Pancreas (tissue), 10 donors: ENCODE results near the gene SGCD. TPM values are rescaled to one million over a fixed set of nuclear protein-coding genes. Genes with fewer than 3 reads are reported as not detected.

Experiments used
- ATAC-seq, 4 donors: fragments of 200-7000 bp; cut with Tn5 transposase; one replicate each; pipeline versions ENCODE4 v1.8.0 to v1.9.1; 2020; ENCODE audit warnings: mild to moderate bottlenecking in 4 of 4, moderate library complexity in 4 of 4
- DNase-seq, 6 donors: peaks; one replicate each; pipeline ENCODE4 v3.0.0-alpha.2; 2020
- FAIRE-seq: peaks from 2 replicates; lab custom pipeline; 2012; peaks lifted over from hg19 to GRCh38; lab: Jason Lieb, UNC
- H3K27ac ChIP-seq, 4 donors: fragments of 200-600 bp; sonication (generic); 1 replicate in 3 of 4; 2 replicates in 1 of 4; pipeline versions ENCODE4 v1.5.0 to v1.8.0; 2020
- H3K27me3 ChIP-seq, 4 donors: fragments of 200-600 bp; one replicate each; pipeline ENCODE4 v1.8.0; 2021
- H3K36me3 ChIP-seq, 3 donors: fragments of 200-600 bp; sonication (generic) in 1 of 3; one replicate each; pipeline versions ENCODE4 v1.5.0 to v1.8.0; 2020 to 2021
- H3K4me1 ChIP-seq, 3 donors: fragments of 200-600 bp; one replicate each; pipeline ENCODE4 v1.8.0; 2021
- H3K4me3 ChIP-seq, 4 donors: fragments of 200-600 bp; sonication (generic) in 2 of 4; one replicate each; pipeline versions ENCODE4 v1.5.0 to v1.8.0; 2020 to 2021
- H3K9me3 ChIP-seq, 4 donors: fragments of 200-600 bp; one replicate each; pipeline ENCODE4 v1.8.0; 2021
- CTCF ChIP-seq, 4 donors: fragments of 200-600 bp; sonication (generic) in 3 of 4; IDR thresholded peaks; one replicate each; pipeline versions ENCODE4 v1.5.0 to v1.8.0; 2021; ENCODE audit warnings: antibody characterized with exemption in 4 of 4
- WGBS, 2 donors: extraction: QIAGEN DNeasy Blood & Tissue Kit; methylation state at CpG; one replicate each; pipeline ENCODE4 v1.1.7; 2013; 5-methylcytosine and 5-hydroxymethylcytosine counted together
- intact Hi-C, 3 donors: fragments of 100-400 bp; cut with DNase I; formaldehyde crosslinking; loops; one replicate each; pipeline versions ENCODE4 v1.11.1 to v1.14.2; 2022
- polyA plus RNA-seq, 2 donors: library from polyadenylated mRNA; stranded (reverse); fragments of 200-250 nt; gene quantifications; one replicate each; pipeline ENCODE4 v1.2.3, GENCODE V29; 2013
- total RNA-seq, 6 donors: library from RNA; stranded (reverse); fragmentation: NEBNext Ultra II Directional in 4 of 6; extraction: Animal tissue kit (Norgen Biotek cat#: 25700) in 4 of 6; gene quantifications; one replicate each; pipeline versions ENCODE4 v1.2.1 to v1.2.4, GENCODE V29; 2021 to 2023
- donor health status: healthy with polysubstance abuse.
- donor health status: DM: no; HTN: no; CAD: no; lungs with moderate emphysema.
- donor health status: DM: no; HTN: no; CAD: no.
- donor health status: control.
- donor health status: control.
- donor health status: Bipolar disorder and iron deficiency.
- donor health status: DM: yes; HTN: yes; CAD: no.
- donor health status: DM: no; HTN: no; CAD: no.
- donor health status: DM: no; HTN: no; CAD: no.
- donor health status: DM: yes; HTN: yes; CAD: no.

Gene SGCD
- total and polyA plus RNA-seq, 8 donors: 0.11 to 1.9 (median 0.35) TPM

- no peak for ATAC-seq
- intact Hi-C loops: no loop called here
These were observed 206.0 kb downstream of the SGCD start for GRCh38 chr5:156532921-156533320.

GRCh38 chr5:156534085-156534484 lies 207.1 kb downstream of the SGCD start:
- no peak for DNase-seq
- no peak overlapping the region for H3K4me3 ChIP-seq
- ATAC-seq: peak in 1 of 4 donors; percentile 27
- no peaks in the 10 kb centered on the region for H3K36me3 ChIP-seq
- no peaks in the 10 kb centered on the region for H3K4me1 ChIP-seq
- no peak overlapping the region for H3K27ac ChIP-seq
- H3K9me3 ChIP-seq: no peaks in the 10 kb centered on the region
- TF ChIP-seq CTCF (IDR thresholded peaks at IDR 0.05): no peak
- intact Hi-C loops: no loop called here
- no peak for FAIRE-seq
- no peaks in the 10 kb centered on the region for H3K27me3 ChIP-seq
- WGBS, 2 donors: 58 to 76% methylated on average over 2 of the region's 2 CpGs

More at GRCh38 chr5:156532921-156533320, 206.0 kb downstream of the SGCD start:
- WGBS, 2 donors: 41 to 57% methylated on average over 4 of the region's 4 CpGs
- FAIRE-seq (no peak), DNase-seq (no peak)
- Histone ChIP-seq H3K4me1 (no peaks in the 10 kb centered on the region), H3K27ac (no peak overlapping the region), H3K36me3 (no peaks in the 10 kb centered on the region), H3K27me3 (no peaks in the 10 kb centered on the region), H3K9me3 (no peaks in the 10 kb centered on the region), H3K4me3 (no peak overlapping the region)
- no peak for TF ChIP-seq CTCF (IDR thresholded peaks at IDR 0.05)

- FAIRE-seq: no peak
These were observed 208.0 kb downstream of the SGCD start for GRCh38 chr5:156534906-156535485.

GRCh38 chr5:156540491-156540890 lies 213.5 kb downstream of the SGCD start:
- H3K27me3 ChIP-seq: no peaks in the 10 kb centered on the region
- DNase-seq: no peak
- H3K4me3 ChIP-seq: no peak overlapping the region
- no peak for ATAC-seq
- intact Hi-C loops: no loop called here
- H3K27ac ChIP-seq: no peak overlapping the region
- TF ChIP-seq CTCF (IDR thresholded peaks at IDR 0.05): no peak
- no peak for FAIRE-seq
- H3K4me1 ChIP-seq: no peaks in the 10 kb centered on the region
- no peaks in the 10 kb centered on the region for H3K9me3 ChIP-seq
- H3K36me3 ChIP-seq: no peaks in the 10 kb centered on the region
- WGBS, 2 donors: 21 to 29% methylated on average over 3 of the region's 3 CpGs

More at GRCh38 chr5:156534906-156535485, 208.0 kb downstream of the SGCD start:
- H3K36me3 ChIP-seq: no peaks in the 10 kb centered on the region
- no peaks in the 10 kb centered on the region for H3K4me1 ChIP-seq
- no peak for TF ChIP-seq CTCF (IDR thresholded peaks at IDR 0.05)
- H3K9me3 ChIP-seq: no peaks in the 10 kb centered on the region
- no peak overlapping the region for H3K4me3 ChIP-seq
- no peak for DNase-seq
- intact Hi-C loops: no loop called here
- no peaks in the 10 kb centered on the region for H3K27me3 ChIP-seq
- ATAC-seq: no peak
- WGBS, 2 donors: 43 to 59% methylated on average over 2 of the region's 2 CpGs
- H3K27ac ChIP-seq: no peak overlapping the region

- no peak for DNase-seq
- FAIRE-seq: no peak
- Histone ChIP-seq H3K27me3 (no peaks in the 10 kb centered on the region), H3K9me3 (no peaks in the 10 kb centered on the region), H3K4me3 (no peak overlapping the region), H3K4me1 (no peaks in the 10 kb centered on the region), H3K36me3 (no peaks in the 10 kb centered on the region), H3K27ac (no peak overlapping the region)
- WGBS, 2 donors: 62 to 70% methylated on average over 2 of the region's 2 CpGs
- TF ChIP-seq CTCF (IDR thresholded peaks at IDR 0.05): no peak
- intact Hi-C loops: no loop called here
- no peak for ATAC-seq
These were observed 214.6 kb downstream of the SGCD start for GRCh38 chr5:156541582-156541981.
